HCT116 (cell line): Measurements from ENCODE around the gene COBL.

ENCODE experiments used
- POLR2A ChIP-seq: IDR thresholded peaks from 2 replicates; pipeline ENCODE4 v1.7.0; 2011; ENCODE audit warnings: borderline replicate concordance; ENCODE audit not compliant: insufficient read depth, insufficient read length; ENCODE audit errors: extremely low read depth
- TF ChIP-seq, protein P1 (sequence below), 3 experiments: fragments of 200-600 bp in 1 of 3; sonication (generic) in 1 of 3; IDR thresholded peaks in 2 of 3; conservative IDR thresholded peaks in 1 of 3; 2 replicates each; pipeline ENCODE4 v1.5.1; 2012 to 2017; ENCODE audit warnings: low read depth in 2 of 3, low read length in 2 of 3, antibody characterized with exemption in 1 of 3, borderline replicate concordance in 1 of 3, control low read depth in 1 of 3, mild to moderate bottlenecking in 1 of 3, mixed read lengths in 1 of 3, mixed run types in 1 of 3, moderate library complexity in 1 of 3; ENCODE audit not compliant: insufficient read depth in 1 of 3

DNA sequence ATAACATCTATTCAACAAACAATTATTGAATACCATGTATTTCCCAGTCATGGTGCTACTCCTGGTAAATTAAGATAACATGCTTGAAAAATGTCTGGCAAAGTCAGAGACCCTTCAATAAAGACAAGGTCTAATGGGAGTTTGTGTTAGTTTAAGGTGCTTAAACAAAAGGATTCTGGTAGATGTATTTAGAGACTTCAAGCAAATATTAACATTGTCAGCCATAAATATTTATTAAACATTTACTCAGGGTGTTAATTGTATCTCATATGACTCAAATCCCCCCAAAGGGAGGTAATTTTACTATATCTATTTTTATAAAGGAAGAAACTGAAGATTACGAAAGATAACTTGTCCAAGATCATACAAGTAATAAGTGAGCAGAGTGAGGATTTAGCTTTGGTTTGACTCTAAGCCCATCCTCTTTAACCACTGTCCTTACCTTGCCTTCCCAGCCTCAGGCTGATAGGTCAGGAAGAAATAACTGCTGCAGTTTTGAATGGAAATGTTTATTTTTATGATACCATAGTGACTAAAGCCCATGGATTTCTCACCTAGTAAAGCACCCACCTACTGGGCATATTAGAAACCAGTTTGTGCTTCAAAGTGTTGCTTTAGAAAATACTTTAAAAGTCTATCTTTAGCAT lies 215.4 kb downstream of the COBL start:
- TF ChIP-seq, protein P1, sequence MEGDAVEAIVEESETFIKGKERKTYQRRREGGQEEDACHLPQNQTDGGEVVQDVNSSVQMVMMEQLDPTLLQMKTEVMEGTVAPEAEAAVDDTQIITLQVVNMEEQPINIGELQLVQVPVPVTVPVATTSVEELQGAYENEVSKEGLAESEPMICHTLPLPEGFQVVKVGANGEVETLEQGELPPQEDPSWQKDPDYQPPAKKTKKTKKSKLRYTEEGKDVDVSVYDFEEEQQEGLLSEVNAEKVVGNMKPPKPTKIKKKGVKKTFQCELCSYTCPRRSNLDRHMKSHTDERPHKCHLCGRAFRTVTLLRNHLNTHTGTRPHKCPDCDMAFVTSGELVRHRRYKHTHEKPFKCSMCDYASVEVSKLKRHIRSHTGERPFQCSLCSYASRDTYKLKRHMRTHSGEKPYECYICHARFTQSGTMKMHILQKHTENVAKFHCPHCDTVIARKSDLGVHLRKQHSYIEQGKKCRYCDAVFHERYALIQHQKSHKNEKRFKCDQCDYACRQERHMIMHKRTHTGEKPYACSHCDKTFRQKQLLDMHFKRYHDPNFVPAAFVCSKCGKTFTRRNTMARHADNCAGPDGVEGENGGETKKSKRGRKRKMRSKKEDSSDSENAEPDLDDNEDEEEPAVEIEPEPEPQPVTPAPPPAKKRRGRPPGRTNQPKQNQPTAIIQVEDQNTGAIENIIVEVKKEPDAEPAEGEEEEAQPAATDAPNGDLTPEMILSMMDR (IDR thresholded peaks at IDR 0.05 in 2 of 3, conservative IDR thresholded peaks at IDR 0.05 in 1 of 3; ENCODE audit: borderline replicate concordance in 1 of 3, insufficient read depth in 1 of 3, low read depth in 2 of 3, low read length in 2 of 3) = no peak
- TF ChIP-seq POLR2A = no peak
